ENCODE data around the gene ASXL2.

ASXL2 gene

DNA sequence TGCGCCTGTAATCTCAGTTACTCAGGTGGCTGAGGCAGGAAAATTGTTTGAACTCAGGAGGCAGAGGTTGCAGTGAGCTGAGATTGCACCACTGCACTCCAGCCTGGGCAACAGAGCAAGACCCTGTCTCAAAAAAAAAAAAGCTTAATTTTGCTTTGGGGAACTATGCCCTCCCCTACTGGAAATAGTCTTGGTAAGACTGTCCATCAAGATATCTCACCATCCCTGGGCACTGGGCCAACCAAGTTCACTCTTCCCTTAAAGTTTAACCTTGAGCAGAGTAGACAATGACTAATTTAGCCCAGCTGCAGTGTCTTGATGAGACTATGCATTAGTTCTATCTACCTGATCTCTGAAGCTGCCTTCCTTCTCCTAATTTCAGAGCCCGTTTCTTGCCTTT lies 44.7 kb downstream of the ASXL2 start:
- TF ChIP-seq, protein P1, sequence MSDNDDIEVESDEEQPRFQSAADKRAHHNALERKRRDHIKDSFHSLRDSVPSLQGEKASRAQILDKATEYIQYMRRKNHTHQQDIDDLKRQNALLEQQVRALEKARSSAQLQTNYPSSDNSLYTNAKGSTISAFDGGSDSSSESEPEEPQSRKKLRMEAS (IDR thresholded peaks at IDR 0.05): no peak
- no peak for TF ChIP-seq ZBTB7A (IDR thresholded peaks at IDR 0.05; ENCODE audit: low read depth)
- TF ChIP-seq EP300 (IDR thresholded peaks at IDR 0.05; ENCODE audit: borderline replicate concordance): no peak
- no peak for TF ChIP-seq EGR1 (IDR thresholded peaks at IDR 0.05)
- no peak for TF ChIP-seq TCF12 (IDR thresholded peaks at IDR 0.05; ENCODE audit: low read depth)

DNA sequence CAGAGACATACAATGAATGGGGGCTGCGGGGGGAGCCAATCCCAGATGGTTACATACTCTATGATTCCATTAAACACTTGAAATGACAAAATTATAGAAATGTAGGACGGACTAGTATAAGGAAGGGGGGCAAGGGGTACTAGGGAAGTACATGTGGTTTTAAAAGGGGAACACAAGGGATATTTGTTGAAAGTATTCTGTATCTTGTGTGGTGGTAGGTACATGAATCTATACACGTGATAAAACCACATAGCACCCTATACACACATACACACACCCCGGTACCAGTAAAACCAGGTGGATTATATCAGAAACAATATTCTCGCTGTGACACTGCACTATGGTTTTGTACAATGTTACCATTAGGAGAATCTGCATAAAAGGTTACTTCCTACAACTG lies 45.4 kb downstream of the ASXL2 start:
- TF ChIP-seq CREB1 (IDR thresholded peaks at IDR 0.05; ENCODE audit: low read depth): no peak
- no peak for TF ChIP-seq YY1 (IDR thresholded peaks at IDR 0.05; ENCODE audit: low read depth)
- no peak for TF ChIP-seq TEAD4 (IDR thresholded peaks at IDR 0.05)
- no peak for TF ChIP-seq EGR1 (IDR thresholded peaks at IDR 0.05)
- TF ChIP-seq FOXM1 (IDR thresholded peaks at IDR 0.05; ENCODE audit: borderline replicate concordance, low read depth): no peak
- no peak for TF ChIP-seq EP300 (IDR thresholded peaks at IDR 0.05; ENCODE audit: borderline replicate concordance)
- no peak for TF ChIP-seq TCF12 (IDR thresholded peaks at IDR 0.05; ENCODE audit: low read depth)
- TF ChIP-seq CEBPB (IDR thresholded peaks at IDR 0.05): no peak

DNA sequence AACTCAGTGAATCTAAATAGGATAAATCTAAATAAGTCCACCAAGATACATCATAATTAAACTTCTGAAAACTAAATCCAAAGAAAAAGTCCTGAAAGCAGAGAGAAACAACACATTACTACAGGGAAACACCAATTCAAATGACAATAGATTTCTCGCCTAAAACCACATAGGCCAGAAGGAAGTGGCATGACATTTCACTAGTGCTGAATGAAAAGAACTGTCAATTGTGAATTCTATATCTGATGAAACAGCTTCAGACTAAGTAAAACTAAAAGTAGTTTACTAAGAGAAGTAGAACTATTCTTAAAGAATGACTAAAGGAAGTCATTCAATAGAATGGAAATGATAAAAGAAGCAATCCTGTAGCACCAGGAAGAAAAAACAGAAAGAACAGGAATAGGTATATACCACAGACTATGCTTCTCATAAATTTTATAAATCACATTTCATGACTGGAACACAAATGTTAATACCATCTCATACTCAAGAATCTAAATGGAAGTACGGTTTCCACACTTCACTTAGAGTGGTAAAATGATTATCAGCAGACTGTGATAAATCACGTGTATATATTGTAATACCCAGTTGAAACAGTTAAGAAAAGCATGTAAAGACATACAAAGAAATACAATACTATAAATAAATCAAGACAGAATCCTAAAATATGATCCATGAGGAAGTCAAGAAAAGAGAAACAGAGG lies 46.4 kb downstream of the ASXL2 start:
- TF ChIP-seq, protein P1 (IDR thresholded peaks at IDR 0.05): no peak
- no peak for TF ChIP-seq CEBPB (IDR thresholded peaks at IDR 0.05)
- TF ChIP-seq TEAD4 (IDR thresholded peaks at IDR 0.05): no peak
- no peak for TF ChIP-seq CREB1 (IDR thresholded peaks at IDR 0.05; ENCODE audit: low read depth)
- no peak for TF ChIP-seq EGR1 (IDR thresholded peaks at IDR 0.05)

DNA sequence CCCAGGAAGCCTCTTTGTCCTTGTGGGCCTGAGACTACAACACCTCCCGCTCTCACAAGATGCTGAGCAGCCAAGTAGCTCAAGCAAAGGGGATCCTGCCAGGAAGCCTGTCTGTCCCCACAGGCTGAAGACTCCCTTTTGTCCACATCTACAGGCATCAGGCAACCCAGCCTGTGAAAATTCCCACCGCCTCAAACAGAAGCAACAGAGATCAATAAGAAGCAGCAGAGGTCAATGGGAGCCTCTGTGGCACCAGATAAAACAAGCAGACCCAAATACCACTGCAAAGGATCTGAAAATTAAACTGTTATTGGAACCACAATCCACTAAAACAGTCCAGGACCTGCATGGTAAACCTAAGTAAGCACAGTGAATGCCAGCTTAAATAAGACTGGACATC lies 48.5 kb downstream of the ASXL2 start:
- no peak for TF ChIP-seq TCF12 (IDR thresholded peaks at IDR 0.05; ENCODE audit: low read depth)
- no peak for TF ChIP-seq TAF1 (IDR thresholded peaks at IDR 0.05; ENCODE audit: low read depth)
- TF ChIP-seq FOXM1 (IDR thresholded peaks at IDR 0.05; ENCODE audit: borderline replicate concordance, low read depth): no peak
- TF ChIP-seq YY1 (IDR thresholded peaks at IDR 0.05; ENCODE audit: low read depth): no peak
- no peak for TF ChIP-seq NFIC (IDR thresholded peaks at IDR 0.05)
- TF ChIP-seq, protein P1 (IDR thresholded peaks at IDR 0.05): no peak
- no peak for TF ChIP-seq ZBTB7A (IDR thresholded peaks at IDR 0.05; ENCODE audit: low read depth)
- TF ChIP-seq TEAD4 (IDR thresholded peaks at IDR 0.05): no peak
- TF ChIP-seq, protein P2, sequence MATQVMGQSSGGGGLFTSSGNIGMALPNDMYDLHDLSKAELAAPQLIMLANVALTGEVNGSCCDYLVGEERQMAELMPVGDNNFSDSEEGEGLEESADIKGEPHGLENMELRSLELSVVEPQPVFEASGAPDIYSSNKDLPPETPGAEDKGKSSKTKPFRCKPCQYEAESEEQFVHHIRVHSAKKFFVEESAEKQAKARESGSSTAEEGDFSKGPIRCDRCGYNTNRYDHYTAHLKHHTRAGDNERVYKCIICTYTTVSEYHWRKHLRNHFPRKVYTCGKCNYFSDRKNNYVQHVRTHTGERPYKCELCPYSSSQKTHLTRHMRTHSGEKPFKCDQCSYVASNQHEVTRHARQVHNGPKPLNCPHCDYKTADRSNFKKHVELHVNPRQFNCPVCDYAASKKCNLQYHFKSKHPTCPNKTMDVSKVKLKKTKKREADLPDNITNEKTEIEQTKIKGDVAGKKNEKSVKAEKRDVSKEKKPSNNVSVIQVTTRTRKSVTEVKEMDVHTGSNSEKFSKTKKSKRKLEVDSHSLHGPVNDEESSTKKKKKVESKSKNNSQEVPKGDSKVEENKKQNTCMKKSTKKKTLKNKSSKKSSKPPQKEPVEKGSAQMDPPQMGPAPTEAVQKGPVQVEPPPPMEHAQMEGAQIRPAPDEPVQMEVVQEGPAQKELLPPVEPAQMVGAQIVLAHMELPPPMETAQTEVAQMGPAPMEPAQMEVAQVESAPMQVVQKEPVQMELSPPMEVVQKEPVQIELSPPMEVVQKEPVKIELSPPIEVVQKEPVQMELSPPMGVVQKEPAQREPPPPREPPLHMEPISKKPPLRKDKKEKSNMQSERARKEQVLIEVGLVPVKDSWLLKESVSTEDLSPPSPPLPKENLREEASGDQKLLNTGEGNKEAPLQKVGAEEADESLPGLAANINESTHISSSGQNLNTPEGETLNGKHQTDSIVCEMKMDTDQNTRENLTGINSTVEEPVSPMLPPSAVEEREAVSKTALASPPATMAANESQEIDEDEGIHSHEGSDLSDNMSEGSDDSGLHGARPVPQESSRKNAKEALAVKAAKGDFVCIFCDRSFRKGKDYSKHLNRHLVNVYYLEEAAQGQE (IDR thresholded peaks at IDR 0.05; ENCODE audit: low read depth): no peak
- no peak for TF ChIP-seq EGR1 (IDR thresholded peaks at IDR 0.05)
- TF ChIP-seq CREB1 (IDR thresholded peaks at IDR 0.05; ENCODE audit: low read depth): no peak
- TF ChIP-seq CEBPB (IDR thresholded peaks at IDR 0.05): no peak
- no peak for TF ChIP-seq RAD21 (IDR thresholded peaks at IDR 0.05; ENCODE audit: low read depth)
- TF ChIP-seq, protein P3, sequence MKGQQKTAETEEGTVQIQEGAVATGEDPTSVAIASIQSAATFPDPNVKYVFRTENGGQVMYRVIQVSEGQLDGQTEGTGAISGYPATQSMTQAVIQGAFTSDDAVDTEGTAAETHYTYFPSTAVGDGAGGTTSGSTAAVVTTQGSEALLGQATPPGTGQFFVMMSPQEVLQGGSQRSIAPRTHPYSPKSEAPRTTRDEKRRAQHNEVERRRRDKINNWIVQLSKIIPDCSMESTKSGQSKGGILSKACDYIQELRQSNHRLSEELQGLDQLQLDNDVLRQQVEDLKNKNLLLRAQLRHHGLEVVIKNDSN (IDR thresholded peaks at IDR 0.05): no peak
- TF ChIP-seq EP300 (IDR thresholded peaks at IDR 0.05; ENCODE audit: borderline replicate concordance): no peak

DNA sequence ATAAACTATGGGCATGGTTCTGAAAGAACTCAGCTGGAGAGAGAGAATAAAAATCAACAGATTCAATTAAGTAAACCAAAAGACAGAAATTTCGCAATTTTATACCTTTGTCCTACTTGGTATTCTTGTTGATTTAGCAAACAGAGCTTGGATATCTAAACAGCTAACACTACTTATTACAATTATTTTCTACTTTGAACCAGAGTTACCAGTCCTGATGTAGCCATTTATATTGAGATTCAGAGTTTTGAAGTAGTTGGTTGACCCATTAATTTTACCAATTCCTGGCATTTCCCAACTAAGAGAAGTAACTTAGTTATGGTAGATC lies 48.9 kb downstream of the ASXL2 start:
- no peak for TF ChIP-seq YY1 (IDR thresholded peaks at IDR 0.05; ENCODE audit: low read depth)
- TF ChIP-seq, protein P1 (IDR thresholded peaks at IDR 0.05): no peak
- TF ChIP-seq RAD21 (IDR thresholded peaks at IDR 0.05; ENCODE audit: low read depth): no peak
- TF ChIP-seq, protein P2 (IDR thresholded peaks at IDR 0.05; ENCODE audit: low read depth): no peak
- no peak for TF ChIP-seq TCF12 (IDR thresholded peaks at IDR 0.05; ENCODE audit: low read depth)
- TF ChIP-seq CREB1 (IDR thresholded peaks at IDR 0.05; ENCODE audit: low read depth): no peak
- no peak for TF ChIP-seq EP300 (IDR thresholded peaks at IDR 0.05; ENCODE audit: borderline replicate concordance)
- TF ChIP-seq EGR1 (IDR thresholded peaks at IDR 0.05): no peak
- TF ChIP-seq, protein P3 (IDR thresholded peaks at IDR 0.05): no peak
- TF ChIP-seq FOXM1 (IDR thresholded peaks at IDR 0.05; ENCODE audit: borderline replicate concordance, low read depth): no peak
- no peak for TF ChIP-seq TEAD4 (IDR thresholded peaks at IDR 0.05)
- no peak for TF ChIP-seq ZBTB7A (IDR thresholded peaks at IDR 0.05; ENCODE audit: low read depth)

DNA sequence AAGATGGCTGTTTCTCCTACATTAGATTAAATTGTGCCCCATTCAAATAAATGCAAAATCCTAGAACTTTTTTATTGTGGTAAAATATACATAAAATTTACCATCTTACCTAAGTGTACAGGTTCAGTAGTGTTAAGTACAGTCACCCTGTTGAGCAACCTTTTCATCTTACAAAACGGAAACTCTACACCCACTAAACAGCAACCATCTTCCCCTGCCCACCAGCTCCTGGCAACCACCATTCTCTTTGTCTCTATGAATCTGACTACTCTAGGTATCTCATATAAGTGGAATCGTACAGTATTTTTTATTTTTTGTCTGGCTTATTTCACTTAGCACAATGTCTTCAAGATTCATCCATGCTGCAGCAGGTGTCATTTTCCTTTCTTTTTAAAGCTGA lies 53.0 kb downstream of the ASXL2 start:
- TF ChIP-seq, protein P2 (IDR thresholded peaks at IDR 0.05; ENCODE audit: low read depth): no peak
- TF ChIP-seq, protein P1 (IDR thresholded peaks at IDR 0.05): no peak
- TF ChIP-seq EGR1 (IDR thresholded peaks at IDR 0.05) (no peak), CREB1 (IDR thresholded peaks at IDR 0.05; ENCODE audit: low read depth) (no peak), YY1 (IDR thresholded peaks at IDR 0.05; ENCODE audit: low read depth) (no peak), TCF12 (IDR thresholded peaks at IDR 0.05; ENCODE audit: low read depth) (no peak), CEBPB (IDR thresholded peaks at IDR 0.05) (no peak), TAF1 (IDR thresholded peaks at IDR 0.05; ENCODE audit: low read depth) (no peak), TEAD4 (IDR thresholded peaks at IDR 0.05) (no peak), RAD21 (IDR thresholded peaks at IDR 0.05; ENCODE audit: low read depth) (no peak)
